HG02610 (cell line): ENCODE results near the gene SH3RF3.
"Not testable (repeated sequence)": the region's sequence is repeated elsewhere in the genome, so short reads cannot be mapped to it uniquely, and the experiment has no call there.

Experiments
- ATAC-seq: cut with Tn5 transposase; IDR thresholded peaks from one replicate; pipeline ENCODE4 v1.9.1; 2021; ENCODE audit warnings: mild to moderate bottlenecking, moderate library complexity; ENCODE audit not compliant: unreplicated experiment

SH3RF3 gene

DNA sequence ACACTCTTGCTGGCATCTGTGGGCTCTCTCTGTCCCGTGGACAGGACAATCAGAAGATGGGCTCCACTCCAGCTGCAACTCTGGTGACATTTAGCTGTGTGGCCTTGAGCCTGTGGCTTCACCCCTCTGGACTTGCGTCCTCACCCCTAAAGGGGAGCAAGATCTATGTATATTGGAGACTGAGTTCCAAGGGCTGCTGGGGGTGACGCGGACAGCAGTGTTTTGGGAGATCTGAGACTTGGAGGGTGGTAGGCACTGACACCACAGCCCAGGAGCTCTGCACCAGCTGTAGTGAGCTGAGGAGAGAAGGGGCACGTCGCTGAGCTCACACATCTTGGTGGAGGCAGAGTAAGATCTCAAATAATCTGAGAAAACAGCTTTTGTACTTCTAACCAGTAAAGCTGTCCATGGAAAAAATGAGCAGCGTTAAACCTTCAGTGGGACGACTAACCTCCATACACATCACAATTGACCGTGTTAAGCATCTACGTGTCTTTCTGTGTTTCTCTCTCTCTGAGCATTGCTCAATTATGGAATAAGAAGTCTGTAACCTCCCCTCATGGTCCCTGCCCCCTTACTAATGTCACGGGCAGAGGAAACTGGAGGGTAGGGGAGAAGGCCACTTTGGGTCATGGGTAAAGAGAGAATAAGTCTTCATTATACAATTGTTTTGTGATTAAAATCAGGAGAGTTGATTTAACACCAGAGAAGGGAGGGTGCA is 85.8 kb downstream of the SH3RF3 start:
- no peak for ATAC-seq

DNA sequence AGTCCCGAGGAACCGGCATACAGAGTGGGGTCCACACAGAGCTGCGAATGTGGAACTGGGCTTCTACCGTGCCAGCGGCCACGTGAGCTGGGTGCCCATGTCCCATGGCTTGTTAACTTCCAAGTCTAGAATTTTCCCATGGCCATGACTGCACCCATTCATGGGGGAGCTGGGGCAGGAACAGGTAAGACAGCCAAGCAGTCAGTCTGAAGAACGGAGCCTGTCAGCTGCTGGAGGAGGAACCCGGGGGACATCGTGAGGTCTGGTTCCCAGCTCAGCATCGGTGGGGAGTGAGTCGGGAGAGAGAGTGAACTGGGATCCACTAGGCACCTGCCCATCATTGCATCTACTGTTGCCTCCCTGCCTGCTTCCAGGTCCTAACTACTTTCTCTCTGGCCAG is 86.9 kb downstream of the SH3RF3 start:
- no peak for ATAC-seq

DNA sequence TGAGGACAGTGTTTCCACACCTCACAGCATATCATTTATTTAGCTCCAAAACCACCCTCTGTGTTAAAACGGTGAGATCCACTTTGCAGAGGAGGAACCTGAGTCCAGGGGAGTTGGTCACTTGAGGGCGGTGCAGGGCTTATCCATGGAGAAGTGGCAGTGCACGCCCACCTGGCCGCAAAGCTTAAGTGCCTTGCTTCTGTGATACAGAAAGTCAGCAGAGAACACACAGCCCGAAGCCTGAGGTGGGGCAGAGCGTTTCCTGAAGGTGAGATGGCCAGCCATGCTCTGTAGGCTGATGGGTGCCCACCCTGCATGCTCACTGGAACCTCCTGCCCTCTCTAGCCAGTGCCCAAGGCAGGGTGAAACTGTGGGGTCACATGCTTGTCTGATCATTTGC is 87.3 kb downstream of the SH3RF3 start:
- ATAC-seq: no peak

DNA sequence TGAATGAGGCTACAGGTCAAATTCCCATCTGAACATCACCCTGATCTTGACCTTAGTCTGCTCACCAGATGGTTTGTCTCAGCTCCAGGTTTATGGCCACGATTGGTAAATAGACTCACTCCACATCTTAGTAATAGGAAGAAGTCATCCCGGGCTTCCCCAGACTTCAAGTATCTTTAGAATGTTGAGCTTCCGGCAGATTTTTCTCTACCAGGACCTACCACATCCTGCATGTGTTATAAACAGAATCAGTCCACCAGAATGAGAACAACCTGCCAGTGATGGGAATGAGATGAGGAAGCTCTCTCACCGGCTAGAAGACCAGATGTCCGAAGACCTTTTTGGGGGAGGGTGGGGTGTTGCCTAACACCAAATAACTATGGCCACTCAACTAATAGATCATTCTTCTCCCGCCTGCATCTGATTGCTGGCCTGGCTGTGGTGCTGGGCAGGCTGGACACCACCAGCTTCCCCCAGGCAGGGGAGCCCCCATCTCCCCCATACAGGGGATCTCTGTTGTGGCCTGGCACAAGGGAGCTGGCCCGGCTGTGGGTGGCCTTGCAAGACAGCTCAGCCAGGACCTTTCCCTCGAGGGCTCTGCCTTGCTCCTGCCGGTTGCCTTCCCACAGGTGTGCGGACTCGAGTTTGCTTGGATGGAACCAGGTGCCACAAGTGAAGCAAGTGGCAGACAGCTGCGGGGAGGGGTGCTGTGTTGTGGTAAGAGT is 88.5 kb downstream of the SH3RF3 start:
- ATAC-seq: peak; percentile 31

DNA sequence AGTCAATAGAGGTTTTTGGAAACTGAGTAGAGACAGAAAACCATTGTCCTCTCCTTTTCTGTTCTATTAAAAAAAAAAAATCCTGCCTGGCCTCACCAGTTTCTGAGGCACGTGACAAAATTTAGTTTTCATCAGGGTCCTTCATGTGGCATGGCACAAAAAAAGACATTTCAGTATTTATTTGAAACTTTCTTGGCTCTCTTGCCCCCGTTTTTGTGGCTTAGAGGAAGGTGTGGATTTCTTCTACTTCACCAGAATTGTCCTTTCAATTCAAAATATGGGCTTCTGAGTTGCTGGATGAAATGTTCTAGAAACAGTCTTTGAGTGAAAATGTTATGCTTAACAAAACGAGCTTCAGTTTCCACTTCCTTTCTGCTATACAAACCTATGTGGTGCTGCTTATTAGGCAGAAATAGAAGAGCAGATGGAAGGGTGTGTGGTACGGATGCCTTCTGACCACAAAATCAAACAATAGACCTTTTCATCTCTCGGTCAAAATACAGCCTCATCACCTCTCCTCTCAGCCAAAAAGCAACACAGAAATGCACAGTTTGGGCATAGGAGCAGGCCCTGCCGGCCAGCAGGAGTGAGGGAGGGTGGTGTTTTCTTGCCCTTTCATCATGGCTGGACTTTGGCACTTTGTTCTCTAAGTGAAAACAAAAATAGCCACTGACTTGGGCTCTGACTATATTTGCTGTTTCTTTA is 89.2 kb downstream of the SH3RF3 start:
- no peak for ATAC-seq

DNA sequence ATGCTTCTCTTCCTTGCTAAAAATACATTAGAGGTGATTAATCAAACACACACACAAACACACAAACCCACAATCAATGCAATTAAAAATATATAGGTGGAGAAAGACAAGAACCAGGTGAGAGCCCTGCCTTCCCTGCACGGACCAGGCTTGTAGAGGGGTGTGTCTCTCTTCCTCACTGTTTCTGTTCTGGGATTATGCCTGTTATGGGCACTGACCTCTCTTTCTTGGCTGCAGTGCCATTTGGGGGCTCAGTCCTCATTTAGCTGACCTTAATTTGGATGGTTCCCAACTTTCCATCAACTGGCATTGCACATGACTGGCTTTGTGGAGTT is 89.8 kb downstream of the SH3RF3 start:
- ATAC-seq: no peak

DNA sequence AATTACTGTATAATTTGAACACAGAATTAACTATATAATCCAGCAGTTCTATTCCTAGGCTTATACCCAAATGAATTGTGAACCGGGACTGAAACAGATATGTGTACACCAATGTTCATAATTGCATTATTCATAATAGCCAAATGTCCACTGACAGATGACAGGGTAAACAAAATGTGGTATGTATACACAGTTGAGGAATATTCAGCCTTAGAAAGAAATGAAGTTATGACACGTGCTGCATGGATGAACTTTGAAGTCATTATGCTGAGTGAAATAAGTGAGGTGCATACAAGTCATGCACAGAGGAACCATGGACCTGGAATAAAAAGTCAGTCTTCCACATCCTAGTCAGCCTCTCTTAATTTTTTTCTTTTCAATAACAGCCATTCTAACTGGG is 91.9 kb downstream of the SH3RF3 start:
- no peak for ATAC-seq

DNA sequence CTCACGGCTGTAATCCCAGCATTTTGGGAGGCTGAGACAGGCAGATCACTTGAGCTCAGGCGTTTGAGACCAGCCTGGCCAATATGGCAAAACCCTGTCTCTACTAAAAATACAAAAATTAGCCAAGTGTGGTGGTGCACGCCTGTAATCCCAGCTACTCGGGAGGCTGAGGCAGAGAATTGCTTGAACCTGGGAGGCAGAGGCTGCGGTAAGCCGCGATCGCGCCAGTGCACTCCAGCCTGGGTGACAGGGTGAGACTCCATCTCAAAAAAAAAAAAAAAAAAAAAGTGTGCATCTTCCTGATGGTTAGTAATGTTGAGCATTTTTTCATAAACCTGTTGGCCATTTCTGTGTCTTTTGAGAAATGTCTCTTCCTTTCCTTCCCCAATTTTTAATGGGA is 92.3 kb downstream of the SH3RF3 start:
- ATAC-seq: not testable (repeated sequence)

DNA sequence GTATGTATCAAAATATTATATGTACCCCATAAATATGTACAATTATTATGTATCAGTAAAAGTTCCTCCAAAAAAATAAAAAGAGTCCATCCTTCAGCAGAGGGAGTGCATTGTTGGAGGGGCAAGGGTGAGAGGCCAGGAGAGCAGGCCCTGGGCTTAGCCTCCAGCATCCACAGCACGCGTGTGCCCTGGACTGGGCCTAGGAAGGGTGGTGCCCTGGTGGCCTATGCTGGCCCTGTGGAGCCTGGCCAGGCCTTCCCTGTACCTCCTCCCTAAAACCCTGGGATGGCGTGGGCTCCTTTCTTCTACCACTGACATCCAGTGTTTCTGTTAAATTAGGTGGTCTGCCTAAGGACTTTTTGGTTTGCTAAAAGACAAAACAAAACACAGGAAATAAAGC is 93.4 kb downstream of the SH3RF3 start:
- no peak for ATAC-seq

DNA sequence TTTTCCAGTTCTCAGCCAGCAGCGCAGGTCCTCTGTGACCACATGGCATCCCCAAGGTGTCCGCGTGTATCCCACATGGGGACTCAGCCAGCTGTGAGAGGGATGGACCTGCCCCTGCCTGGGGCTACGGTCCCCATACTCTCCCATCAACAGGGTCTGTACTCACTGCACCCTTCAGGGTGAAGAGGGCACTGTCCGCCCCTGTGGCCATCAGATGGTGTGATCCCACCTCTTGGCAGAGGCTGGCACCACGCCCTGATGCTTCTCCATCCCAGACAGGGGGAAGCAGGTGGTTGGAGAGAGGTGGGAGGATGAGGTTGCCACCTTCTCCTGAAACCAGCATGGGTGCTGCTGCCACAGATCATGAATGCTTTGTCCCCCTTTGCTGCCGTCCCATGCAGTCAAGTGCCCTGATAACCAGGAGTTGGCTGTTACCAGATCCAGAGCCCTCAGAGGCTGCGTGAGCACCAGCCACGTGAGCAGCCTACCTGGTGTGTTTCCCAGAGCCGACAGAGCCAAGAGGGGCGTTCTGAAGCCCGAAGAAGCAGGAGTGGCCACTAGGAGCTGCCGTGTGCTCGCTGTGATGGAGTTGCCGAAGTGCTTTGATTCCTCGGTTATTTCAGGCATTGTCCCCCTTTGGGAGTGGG is 93.9 kb downstream of the SH3RF3 start:
- ATAC-seq: no peak

DNA sequence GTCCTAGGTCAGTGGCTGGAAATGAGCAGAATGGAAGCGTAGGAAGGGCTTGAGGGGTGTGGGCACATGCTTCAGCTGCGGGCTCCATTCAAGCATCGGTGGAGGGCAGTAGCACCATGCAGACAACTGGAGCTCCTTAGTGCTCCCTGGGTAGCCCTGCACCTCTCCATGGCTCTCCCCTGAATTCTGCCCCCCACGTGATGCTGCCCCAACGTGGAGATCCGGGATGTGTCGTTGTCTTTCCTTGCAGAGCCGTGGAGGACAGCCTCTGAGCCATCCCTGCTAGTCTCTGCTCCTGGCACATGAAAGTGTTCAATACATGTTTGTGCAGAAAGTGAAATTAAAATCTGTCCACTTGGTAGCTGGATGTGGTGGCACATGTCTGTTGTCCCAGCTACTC is 94.5 kb downstream of the SH3RF3 start:
- no peak for ATAC-seq

DNA sequence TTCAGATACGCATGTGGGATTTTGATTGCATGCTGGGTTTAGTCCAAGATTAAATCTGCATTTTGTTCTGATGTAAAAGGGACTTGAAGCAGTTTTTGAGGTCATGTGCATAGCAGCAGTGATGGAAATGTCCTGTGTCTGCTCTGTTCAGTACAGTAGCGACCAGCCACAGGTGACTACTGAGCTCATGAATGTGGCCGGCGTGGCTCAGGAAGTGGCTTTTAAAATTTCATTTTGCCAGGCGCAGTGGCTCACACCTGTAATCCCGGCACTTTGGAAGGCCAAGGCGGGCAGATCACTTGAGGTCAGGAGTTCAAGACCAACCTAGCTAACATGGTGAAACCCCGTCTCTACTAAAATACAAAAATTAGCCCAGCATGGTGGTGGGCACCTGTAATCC is 95.3 kb downstream of the SH3RF3 start:
- ATAC-seq: not testable (repeated sequence)

DNA sequence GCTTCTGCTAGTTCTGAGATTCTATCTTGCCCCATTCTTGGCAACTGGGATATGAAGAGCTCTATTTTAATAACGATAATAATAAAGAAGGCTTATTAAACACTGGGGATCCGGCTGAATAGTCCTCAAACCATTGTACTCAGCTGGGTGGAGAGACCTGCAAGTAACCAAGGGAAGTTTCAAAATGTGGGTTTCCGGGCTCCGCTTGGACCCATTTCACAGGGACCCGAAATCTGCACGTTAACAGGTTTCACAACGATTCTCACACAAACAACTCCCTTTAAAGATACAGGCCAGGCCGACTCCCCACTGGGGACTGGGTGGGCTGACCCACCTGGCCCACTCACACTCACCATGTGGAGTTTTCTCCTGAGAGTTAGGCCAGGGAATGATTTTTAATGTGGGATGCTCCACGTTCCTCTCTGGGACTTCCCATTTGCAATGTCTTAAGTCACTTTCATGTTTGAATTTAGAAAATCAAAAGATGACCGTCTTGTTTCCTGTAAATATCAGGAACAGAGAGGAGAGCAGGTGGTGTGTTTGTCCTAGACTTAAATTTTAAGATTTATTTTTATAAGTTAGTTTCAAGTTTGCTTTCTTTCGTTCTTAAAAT is 96.3 kb downstream of the SH3RF3 start:
- no peak for ATAC-seq

DNA sequence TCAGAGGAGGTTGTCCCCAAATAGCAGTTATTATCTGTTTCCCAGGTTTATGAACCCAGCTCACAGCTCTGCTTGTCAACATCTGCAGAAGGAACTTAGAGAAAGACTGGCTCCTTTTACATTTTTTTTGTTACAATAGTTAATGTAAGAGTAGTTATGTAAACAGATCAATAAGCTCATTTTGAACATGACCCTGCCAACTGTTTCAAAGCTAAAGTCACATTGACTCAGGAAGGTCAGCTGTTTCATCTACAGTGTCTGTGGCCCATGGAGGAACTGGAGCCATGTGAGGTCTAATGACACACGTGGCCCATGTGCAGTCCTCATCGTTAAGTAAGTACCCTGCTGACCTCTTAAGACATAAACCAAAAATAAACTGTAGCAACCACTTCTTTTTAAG is 97.1 kb downstream of the SH3RF3 start:
- no peak for ATAC-seq

DNA sequence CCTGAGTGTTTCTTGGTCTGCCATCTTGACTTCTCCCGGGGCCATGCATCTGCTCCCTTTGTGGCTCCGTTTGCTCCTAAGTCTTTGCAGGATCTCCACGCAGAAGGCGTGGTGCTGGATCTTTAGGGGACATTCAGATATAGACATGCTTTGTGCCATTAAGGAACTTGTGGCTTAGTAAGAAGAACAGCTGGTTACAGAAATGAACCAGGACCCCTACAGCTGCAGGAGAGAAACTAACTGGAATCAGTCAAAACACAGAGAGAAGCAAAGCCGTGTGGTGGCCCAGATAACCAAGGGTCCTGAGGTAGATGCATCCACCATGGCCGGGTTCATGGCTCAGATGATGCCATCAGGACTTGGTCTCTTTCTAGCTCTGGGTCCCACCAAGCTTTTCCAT is 97.6 kb downstream of the SH3RF3 start:
- ATAC-seq: no peak

DNA sequence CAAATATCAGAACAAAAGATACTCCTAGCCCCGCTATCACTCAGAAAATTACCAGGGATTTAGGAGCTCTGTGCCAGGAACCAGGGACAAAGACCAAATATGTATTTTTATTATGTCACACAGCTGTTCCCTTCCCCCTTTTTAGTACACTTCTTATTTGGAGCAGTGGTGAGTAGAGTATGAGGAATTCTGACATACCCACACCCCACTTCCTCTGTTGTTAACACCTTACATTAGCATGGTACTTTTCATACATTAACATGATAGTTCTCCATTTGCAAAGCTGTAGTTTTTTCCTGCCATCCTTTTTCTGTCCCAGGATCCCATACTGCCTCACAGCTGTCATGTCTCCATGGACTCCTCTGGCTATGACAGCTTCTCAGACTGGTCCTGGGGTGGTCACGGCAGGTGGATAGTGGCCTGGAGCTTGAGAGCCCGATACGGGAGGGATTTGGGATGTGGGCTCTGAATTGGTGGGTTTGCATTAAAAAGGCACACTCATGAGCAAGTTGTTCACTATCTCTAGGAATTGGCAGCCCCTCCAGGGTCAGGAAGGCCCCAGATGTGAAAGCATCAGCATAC is 100.2 kb downstream of the SH3RF3 start:
- no peak for ATAC-seq

DNA sequence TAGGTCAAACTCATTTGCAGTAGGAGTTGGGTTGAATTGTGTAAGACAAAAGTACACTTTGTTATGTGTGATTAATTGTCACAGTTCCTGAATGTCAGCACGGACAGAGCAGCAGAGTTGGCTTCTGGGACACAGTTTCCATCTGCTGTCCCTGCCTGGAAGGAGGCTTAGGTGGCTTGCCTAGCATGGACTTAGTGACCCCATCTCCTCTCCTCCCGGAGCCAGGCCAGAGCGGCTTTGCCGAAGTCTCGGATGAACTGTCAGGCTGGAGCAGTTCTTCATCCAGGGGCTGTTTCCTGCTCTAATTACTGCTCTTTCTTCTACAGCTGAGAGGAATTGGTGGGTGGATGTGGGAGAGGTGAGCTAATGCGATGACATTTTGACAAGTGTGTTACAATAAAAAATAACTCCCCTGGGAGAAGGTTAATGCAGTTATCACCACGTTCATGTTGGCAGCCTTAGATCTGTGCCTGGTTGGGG is 102.0 kb downstream of the SH3RF3 start:
- no peak for ATAC-seq

DNA sequence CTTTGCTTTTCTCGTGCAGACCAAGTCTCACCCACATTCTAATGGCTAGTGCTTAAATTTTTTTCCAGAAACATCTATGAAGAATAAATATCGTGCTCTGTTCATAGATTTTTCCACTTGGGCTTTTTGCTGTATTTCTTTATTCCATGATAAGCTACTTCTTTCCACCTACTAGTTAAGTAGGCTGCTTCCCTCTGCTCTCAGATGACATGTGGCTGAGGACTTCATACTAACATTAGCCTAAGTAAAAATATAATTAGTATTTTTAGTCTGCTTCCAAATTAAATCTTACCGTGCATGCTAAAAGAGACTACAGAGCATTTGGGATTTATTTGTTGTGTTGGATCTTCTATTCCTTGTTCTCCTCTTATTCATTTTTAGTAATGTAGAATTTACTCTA is 102.4 kb downstream of the SH3RF3 start:
- ATAC-seq: no peak

DNA sequence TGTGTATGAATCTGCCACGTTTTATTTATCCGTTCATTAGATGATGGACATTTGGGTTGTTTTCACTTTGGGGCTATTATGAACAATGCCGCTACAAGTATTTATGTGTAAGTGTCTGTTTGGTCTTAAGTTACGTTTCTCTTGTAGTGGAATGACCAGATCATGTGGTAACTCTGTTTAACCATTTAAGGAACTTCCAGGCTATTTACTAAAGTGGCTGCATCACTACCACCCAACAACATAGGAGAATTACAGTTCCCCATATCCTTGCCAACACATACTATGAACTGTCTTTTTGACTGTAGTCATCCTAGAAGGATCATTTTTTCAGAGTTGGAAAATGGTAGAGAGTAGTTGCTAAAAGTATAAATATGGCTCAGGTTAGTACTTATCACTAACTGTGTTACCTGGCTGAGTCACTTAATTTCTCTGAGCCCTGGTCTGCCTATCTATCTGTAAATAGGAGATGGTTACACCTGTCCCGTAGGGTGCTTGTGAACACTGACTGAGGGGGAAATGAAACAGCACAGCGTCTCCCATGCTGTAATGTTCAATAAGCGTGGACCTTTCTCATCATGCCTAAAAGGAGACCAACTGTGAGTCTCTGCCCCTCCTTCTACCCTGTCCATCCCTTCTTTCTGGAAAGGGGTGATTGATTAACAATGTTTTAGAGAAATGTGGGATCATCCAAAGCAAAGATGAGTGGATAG is 103.1 kb downstream of the SH3RF3 start:
- peak; percentile 33 for ATAC-seq

DNA sequence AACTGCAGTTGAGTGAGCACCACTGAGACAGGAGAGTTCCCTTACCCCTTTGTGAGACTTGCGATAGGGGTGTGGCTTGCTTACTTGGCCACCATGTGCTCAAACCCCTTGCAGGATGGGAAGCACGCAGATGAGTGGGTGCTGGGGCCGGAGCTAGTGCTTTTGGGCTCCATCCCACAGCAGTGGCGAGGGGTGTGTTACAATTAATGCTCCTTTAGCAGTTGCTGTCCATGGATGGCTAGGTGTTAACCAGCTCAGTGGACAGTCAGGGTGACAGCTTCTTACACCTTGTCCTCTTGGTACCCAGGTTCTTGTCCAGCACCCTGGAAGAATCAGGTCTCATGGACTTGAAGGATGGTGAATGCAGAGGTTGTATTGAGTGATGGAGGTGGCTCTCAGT is 103.9 kb downstream of the SH3RF3 start:
- no peak for ATAC-seq
